WTC11 (cell line): ENCODE measurements around the gene BNC2. TPM values are rescaled to one million over a fixed set of nuclear protein-coding genes. Genes with fewer than 3 reads are reported as not detected.

Source experiments
- ATAC-seq: fragments of 200-7000 bp; cut with Tn5 transposase; 2 replicates; pipeline ENCODE4 v1.10.0; 2021; ENCODE audit warnings: mild to moderate bottlenecking, moderate library complexity
- CTCF ChIA-PET: fragments of 300-600 bp; sonication (Branson Sonifier 250); formaldehyde crosslinking; loops from one replicate; lab custom pipeline; 2021; ENCODE audit warnings: antibody characterized with exemption; lab: Charles Lee
- POLR2A ChIA-PET: fragments of 350-600 bp; sonication (Branson Sonifier 250); formaldehyde crosslinking; loops from one replicate; lab custom pipeline; 2021; ENCODE audit warnings: antibody characterized with exemption; lab: Charles Lee
- DNase-seq: peaks from one replicate; pipeline ENCODE4 v3.0.0; 2021; ENCODE audit warnings: low spot score
- H3K27ac Mint-ChIP-seq: 2 replicates; pipeline ENCODE4 v1.8.0; 2021; ENCODE audit warnings: mixed read lengths
- H3K27me3 Mint-ChIP-seq: 2 replicates; pipeline ENCODE4 v1.8.0; 2021; ENCODE audit warnings: low read depth, mild to moderate bottlenecking, moderate library complexity, mixed read lengths
- H3K36me3 Mint-ChIP-seq: 2 replicates; pipeline ENCODE4 v1.8.0; 2021; ENCODE audit warnings: mixed read lengths
- H3K4me1 Mint-ChIP-seq: 2 replicates; pipeline ENCODE4 v1.8.0; 2022; ENCODE audit warnings: mixed read lengths
- H3K4me3 Mint-ChIP-seq: 2 replicates; pipeline ENCODE4 v1.8.0; 2021; ENCODE audit warnings: mild to moderate bottlenecking, moderate library complexity, mixed read lengths
- H3K9me3 Mint-ChIP-seq: 2 replicates; pipeline ENCODE4 v1.8.0; 2021; ENCODE audit warnings: mixed read lengths
- ATF6 ChIP-seq: sonication (generic); formaldehyde crosslinking; IDR thresholded peaks from 2 replicates; pipeline ENCODE4 v1.8.1; 2023; ENCODE audit warnings: mild to moderate bottlenecking, missing genetic modification reagents
- CREB1 ChIP-seq: sonication (generic); formaldehyde crosslinking; IDR thresholded peaks from 2 replicates; pipeline ENCODE4 v1.8.0; 2023; ENCODE audit warnings: mild to moderate bottlenecking, missing genetic modification reagents
- E2F1 ChIP-seq: sonication (generic); formaldehyde crosslinking; IDR thresholded peaks from 2 replicates; pipeline ENCODE4 v1.8.0; 2022; ENCODE audit warnings: mild to moderate bottlenecking, missing genetic modification reagents
- E2F5 ChIP-seq: sonication (generic); formaldehyde crosslinking; IDR thresholded peaks from 2 replicates; pipeline ENCODE4 v1.8.1; 2022; ENCODE audit warnings: mild to moderate bottlenecking, moderate library complexity, missing genetic modification reagents
- GABPB1 ChIP-seq: sonication (generic); formaldehyde crosslinking; IDR thresholded peaks from 2 replicates; pipeline ENCODE4 v1.8.1; 2023; ENCODE audit warnings: mild to moderate bottlenecking, missing genetic modification reagents
- GTF2I ChIP-seq: fragments of 250-450 bp; sonication (Bioruptor Pico); conservative IDR thresholded peaks from 2 replicates; pipeline ENCODE4 v1.4.0; 2021; ENCODE audit warnings: mild to moderate bottlenecking
- HMGA2 ChIP-seq: fragments of 250-450 bp; sonication (Bioruptor Pico); IDR thresholded peaks from 2 replicates; pipeline ENCODE4 v1.4.0; 2021; ENCODE audit warnings: mild to moderate bottlenecking, moderate library complexity
- HMGXB4 ChIP-seq: sonication (generic); formaldehyde crosslinking; IDR thresholded peaks from 2 replicates; pipeline ENCODE4 v1.8.1; 2023; ENCODE audit warnings: mild to moderate bottlenecking, moderate library complexity, missing genetic modification reagents
- IRF2 ChIP-seq: sonication (generic); formaldehyde crosslinking; IDR thresholded peaks from 2 replicates; pipeline ENCODE4 v1.8.0; 2022; ENCODE audit warnings: low read depth, missing genetic modification reagents, borderline replicate concordance
- JUN ChIP-seq: sonication (generic); formaldehyde crosslinking; IDR thresholded peaks from 2 replicates; pipeline ENCODE4 v1.8.0; 2023; ENCODE audit warnings: mild to moderate bottlenecking, missing genetic modification reagents
- MLX ChIP-seq: sonication (generic); formaldehyde crosslinking; IDR thresholded peaks from 2 replicates; pipeline ENCODE4 v1.8.1; 2023; ENCODE audit warnings: mild to moderate bottlenecking, missing genetic modification reagents, moderate library complexity
- MXD4 ChIP-seq: fragments of 250-450 bp; sonication (Bioruptor Pico); IDR thresholded peaks from 2 replicates; pipeline ENCODE4 v1.8.0; 2021; ENCODE audit warnings: mild to moderate bottlenecking, moderate library complexity, borderline replicate concordance
- MYBL2 ChIP-seq: sonication (generic); formaldehyde crosslinking; IDR thresholded peaks from 2 replicates; pipeline ENCODE4 v1.8.1; 2023; ENCODE audit warnings: mild to moderate bottlenecking, moderate library complexity, missing genetic modification reagents
- NFE2L1 ChIP-seq: sonication (generic); formaldehyde crosslinking; IDR thresholded peaks from 2 replicates; pipeline ENCODE4 v1.8.1; 2023; ENCODE audit warnings: missing genetic modification reagents
- NR1H2 ChIP-seq: sonication (generic); formaldehyde crosslinking; IDR thresholded peaks from 2 replicates; pipeline ENCODE4 v1.9.0; 2021; ENCODE audit warnings: mild to moderate bottlenecking, moderate library complexity, missing genetic modification reagents
- RELA ChIP-seq: sonication (generic); formaldehyde crosslinking; IDR thresholded peaks from 2 replicates; pipeline ENCODE4 v1.8.1; 2022; ENCODE audit warnings: missing genetic modification reagents, mild to moderate bottlenecking, borderline replicate concordance
- SMAD3 ChIP-seq: sonication (generic); formaldehyde crosslinking; IDR thresholded peaks from 2 replicates; pipeline ENCODE4 v1.8.0; 2022; ENCODE audit warnings: missing genetic modification reagents, mild to moderate bottlenecking, borderline replicate concordance
- STAT6 ChIP-seq: sonication (generic); formaldehyde crosslinking; conservative IDR thresholded peaks from 2 replicates; pipeline ENCODE4 v1.8.1; 2023; ENCODE audit warnings: mild to moderate bottlenecking, low read depth, missing genetic modification reagents, moderate library complexity
- TEAD4 ChIP-seq: sonication (generic); formaldehyde crosslinking; IDR thresholded peaks from 2 replicates; pipeline ENCODE4 v1.8.0; 2022; ENCODE audit warnings: mild to moderate bottlenecking, missing genetic modification reagents
- TP53 ChIP-seq: sonication (generic); formaldehyde crosslinking; IDR thresholded peaks from 2 replicates; pipeline ENCODE4 v1.8.1; 2023; ENCODE audit warnings: mild to moderate bottlenecking, missing genetic modification reagents
- ZBTB21 ChIP-seq: sonication (generic); formaldehyde crosslinking; IDR thresholded peaks from 2 replicates; pipeline ENCODE4 v1.8.1; 2023; ENCODE audit warnings: mild to moderate bottlenecking, missing genetic modification reagents, borderline replicate concordance
- ZNF281 ChIP-seq: sonication (generic); formaldehyde crosslinking; IDR thresholded peaks from 2 replicates; pipeline ENCODE4 v1.8.0; 2023; ENCODE audit warnings: mild to moderate bottlenecking, missing genetic modification reagents
- total RNA-seq: library from RNA; stranded (reverse); gene quantifications from 3 replicates; pipeline ENCODE4 v1.2.3, GENCODE V29; 2021

The BNC2 gene
- total RNA-seq, 1 experiment from 2014 or later, result 33.3 TPM

GRCh38 chr9:16398691-16399090 is 471.8 kb downstream of the BNC2 start:
- no peak for DNase-seq
- H3K9me3 Mint-ChIP-seq, result peaks cover 14% of the 10 kb centered on the region
- H3K4me3 Mint-ChIP-seq, result no peak overlapping the region
- no peak for TF ChIP-seq NR1H2
- no peak for TF ChIP-seq MXD4 (CRISPR knock-in tag)
- no peak for TF ChIP-seq SMAD3
- TF ChIP-seq STAT6, result no peak
- TF ChIP-seq TP53, result no peak
- TF ChIP-seq E2F1 (CRISPR knock-in tag), result no peak
- TF ChIP-seq MYBL2 (CRISPR knock-in tag), result no peak
- TF ChIP-seq ZBTB21 (CRISPR knock-in tag), result no peak
- no peak for TF ChIP-seq MLX (CRISPR knock-in tag)
- TF ChIP-seq HMGA2, result no peak
- TF ChIP-seq RELA (CRISPR knock-in tag), result no peak
- no peak for TF ChIP-seq ATF6 (CRISPR knock-in tag)
- no peak for TF ChIP-seq CREB1
- no peak for TF ChIP-seq GABPB1 (CRISPR knock-in tag)
- TF ChIP-seq HMGXB4, result no peak
- TF ChIP-seq NFE2L1, result no peak
- TF ChIP-seq GTF2I (CRISPR knock-in tag), result no peak
- TF ChIP-seq TEAD4 (CRISPR knock-in tag), result no peak
- ATAC-seq, result no peak
- no peak overlapping the region for H3K27ac Mint-ChIP-seq
- no peaks in the 10 kb centered on the region for H3K4me1 Mint-ChIP-seq
- H3K36me3 Mint-ChIP-seq, result no peaks in the 10 kb centered on the region
- H3K27me3 Mint-ChIP-seq, result no peaks in the 10 kb centered on the region
- ChIA-PET CTCF (no interaction called here), POLR2A (no interaction called here)

- H3K36me3 Mint-ChIP-seq, result no peaks in the 10 kb centered on the region
- CTCF ChIA-PET, result no interaction called here
- H3K9me3 Mint-ChIP-seq, result peaks cover 14% of the 10 kb centered on the region
- no peaks in the 10 kb centered on the region for H3K27me3 Mint-ChIP-seq
- POLR2A ChIA-PET, result no interaction called here
- no peaks in the 10 kb centered on the region for H3K4me1 Mint-ChIP-seq
- DNase-seq, result no peak
- H3K27ac Mint-ChIP-seq, result no peak overlapping the region
- no peak for ATAC-seq
- no peak for TF ChIP-seq IRF2 (CRISPR knock-in tag)
- no peak for TF ChIP-seq TP53
- no peak for TF ChIP-seq NR1H2
- no peak for TF ChIP-seq ZNF281
- TF ChIP-seq E2F5 (CRISPR knock-in tag), result no peak
- TF ChIP-seq JUN, result no peak
- H3K4me3 Mint-ChIP-seq, result no peak overlapping the region
These were observed 474.1 kb downstream of the BNC2 start for GRCh38 chr9:16396389-16396788.
